HG02852 (cell line): ENCODE measurements around the gene PPIG.
"Not testable (repeated sequence)": the region's sequence is repeated elsewhere in the genome, so short reads cannot be mapped to it uniquely, and the experiment has no call there.

Experiments used
- ATAC-seq: cut with Tn5 transposase; IDR thresholded peaks from one replicate; pipeline ENCODE4 v1.9.1; 2021; ENCODE audit warnings: mild to moderate bottlenecking, moderate library complexity; ENCODE audit not compliant: unreplicated experiment

PPIG gene

DNA sequence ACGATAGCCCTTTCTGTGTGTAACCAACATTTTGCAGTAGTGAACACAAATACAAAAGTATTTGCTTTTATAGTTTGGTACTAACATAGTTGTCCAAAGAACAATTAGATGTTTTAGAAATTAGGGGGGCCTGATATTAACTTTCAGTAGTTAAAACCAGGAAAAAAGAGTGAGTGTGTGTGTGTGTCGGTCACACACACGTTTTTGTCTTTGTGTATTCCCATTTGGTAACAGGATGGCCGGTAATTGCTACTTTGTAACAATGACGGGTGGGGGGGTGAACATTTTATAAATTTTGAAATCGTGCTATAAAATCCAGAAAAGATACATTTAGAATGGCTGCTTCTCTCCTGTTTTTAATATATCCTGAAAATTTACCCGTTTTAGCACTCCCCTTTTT is 1.5 kb downstream of the PPIG start:
- ATAC-seq = no peak

- ATAC-seq = no peak
These were observed 6.7 kb downstream of the PPIG start for GRCh38 chr2:169590804-169591203.

DNA sequence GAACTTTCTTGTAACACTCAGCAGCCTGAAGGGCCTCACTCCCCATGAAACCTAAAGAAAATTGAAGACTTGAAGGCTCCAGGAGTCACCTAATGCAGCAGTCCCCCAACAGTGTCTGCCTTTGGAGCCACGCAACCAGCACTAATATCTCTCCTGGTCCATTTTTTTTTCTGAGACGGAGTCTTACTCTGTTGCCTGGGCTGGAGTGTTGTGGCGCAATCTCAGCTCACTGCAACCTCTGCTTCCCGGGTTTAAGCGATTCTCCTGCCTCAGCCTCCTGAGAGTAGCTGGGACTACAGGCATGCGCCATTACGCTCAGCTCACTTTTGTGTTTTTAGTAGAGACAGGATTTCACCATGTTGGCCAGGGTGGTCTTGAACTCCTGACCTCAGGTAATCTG is 12.4 kb downstream of the PPIG start:
- not testable (repeated sequence) for ATAC-seq

DNA sequence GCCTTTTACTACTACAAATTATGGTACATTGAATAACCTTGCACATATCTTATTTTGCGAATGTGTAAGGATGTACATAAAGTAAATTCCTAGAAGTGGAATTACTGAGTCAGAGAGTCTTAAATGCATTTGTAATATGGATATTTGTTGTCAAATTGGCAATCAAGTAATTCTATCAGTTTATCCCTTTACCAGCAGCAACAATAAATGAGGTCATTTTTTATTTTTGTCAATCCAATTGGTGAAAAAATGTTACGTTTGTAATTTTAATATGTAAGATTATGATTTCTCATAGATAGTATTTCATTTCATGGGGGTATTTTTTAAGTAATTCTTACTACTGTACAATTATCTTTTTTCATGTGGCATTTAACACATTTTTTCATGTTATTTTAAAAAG is 14.8 kb downstream of the PPIG start:
- no peak for ATAC-seq

DNA sequence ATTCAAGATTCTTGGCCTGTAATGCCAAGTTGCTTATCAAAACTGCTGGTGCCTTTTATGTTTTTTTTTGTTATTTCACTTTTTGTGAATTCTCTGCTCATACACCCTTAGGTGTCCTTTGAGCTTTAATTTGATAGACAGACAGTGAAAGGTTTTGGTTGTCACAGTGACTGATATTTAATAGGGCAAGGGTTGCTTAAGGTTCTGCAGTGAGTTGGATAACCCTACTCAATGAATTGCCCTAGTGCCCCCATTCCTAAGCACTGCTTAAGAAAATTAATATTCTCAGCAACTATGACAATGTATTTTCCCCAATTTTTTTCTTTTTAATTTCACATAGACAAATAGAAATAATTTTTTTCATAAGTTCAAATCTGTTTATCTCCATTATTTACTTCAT is 15.4 kb downstream of the PPIG start:
- no peak for ATAC-seq

- ATAC-seq = no peak
These were observed 25.1 kb downstream of the PPIG start for GRCh38 chr2:169609264-169609663.

DNA sequence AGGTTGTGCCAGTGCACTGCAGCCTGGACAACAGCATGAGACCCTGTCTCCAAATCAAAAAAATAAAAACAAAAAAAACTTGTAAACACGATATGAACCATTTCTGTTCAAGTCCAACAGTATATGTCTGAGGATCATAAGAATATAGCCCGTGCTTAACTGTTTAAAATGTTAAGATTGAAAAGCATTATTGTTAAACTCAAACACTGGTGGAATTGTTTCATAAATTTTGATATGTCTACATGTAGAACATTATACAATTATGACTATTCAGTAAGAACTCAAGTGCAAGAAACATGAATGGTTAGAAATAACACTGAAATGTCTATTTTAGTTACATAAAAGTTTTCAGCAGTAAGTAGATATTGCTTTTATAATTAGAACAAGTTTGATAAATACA is 29.7 kb downstream of the PPIG start:
- ATAC-seq = no peak

DNA sequence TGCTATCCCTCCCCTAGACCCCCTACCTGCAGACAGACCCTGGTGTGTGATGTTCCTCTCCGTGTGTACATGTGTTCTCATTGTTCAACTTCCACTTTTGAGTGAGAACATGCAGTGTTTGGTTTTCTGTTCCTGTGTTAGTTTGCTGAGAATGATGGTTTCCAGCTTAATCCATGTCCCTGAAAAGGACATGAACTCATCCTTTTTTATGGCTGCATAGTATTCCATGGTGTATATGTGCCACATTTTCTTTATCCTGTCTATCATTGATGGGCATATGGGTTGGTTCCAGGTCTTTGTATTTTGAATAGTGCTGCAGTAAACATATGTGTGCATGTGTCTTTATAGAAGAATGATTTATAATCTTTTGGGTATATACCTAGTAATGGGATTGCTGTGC is 31.8 kb downstream of the PPIG start:
- not testable (repeated sequence) for ATAC-seq

DNA sequence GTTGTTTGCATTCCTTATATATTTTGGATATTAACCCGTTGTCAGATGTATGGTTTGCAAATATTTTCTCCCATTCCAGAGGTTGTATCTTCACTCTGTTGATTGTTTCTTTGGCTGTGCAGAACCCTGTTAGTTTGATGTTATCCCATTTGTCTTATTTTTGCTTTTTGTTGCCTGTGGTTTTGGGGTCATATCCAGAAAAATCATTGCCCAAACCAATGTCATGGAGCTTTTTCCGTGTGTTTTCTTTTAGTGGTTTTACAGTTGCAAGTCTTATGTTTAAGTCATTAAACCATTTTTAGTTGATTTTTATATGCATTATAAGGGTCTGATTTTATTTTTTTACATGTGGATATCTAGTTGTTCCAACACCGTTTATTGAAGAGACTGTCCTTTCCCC is 35.8 kb downstream of the PPIG start:
- no peak for ATAC-seq

DNA sequence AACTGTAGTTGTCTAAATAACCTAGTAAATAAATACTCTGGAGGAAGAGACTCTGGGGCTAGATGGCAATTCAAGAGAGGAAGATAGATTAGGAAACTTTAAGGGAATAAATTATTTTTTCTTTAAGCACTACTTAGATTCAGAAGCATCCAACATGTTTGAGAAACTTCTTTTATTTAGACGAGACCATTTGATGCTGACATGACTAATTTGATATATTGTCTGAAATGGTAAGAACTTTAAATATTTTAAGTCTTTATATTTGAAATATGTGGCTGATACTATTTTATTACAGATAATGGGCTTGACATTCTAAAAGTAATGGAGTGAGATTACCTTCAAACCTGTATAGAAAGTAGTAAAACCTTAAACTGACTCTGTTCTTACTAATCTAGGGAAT is 36.4 kb downstream of the PPIG start:
- ATAC-seq = no peak

- no peak for ATAC-seq
These were observed 39.1 kb downstream of the PPIG start for GRCh38 chr2:169623235-169623634.

DNA sequence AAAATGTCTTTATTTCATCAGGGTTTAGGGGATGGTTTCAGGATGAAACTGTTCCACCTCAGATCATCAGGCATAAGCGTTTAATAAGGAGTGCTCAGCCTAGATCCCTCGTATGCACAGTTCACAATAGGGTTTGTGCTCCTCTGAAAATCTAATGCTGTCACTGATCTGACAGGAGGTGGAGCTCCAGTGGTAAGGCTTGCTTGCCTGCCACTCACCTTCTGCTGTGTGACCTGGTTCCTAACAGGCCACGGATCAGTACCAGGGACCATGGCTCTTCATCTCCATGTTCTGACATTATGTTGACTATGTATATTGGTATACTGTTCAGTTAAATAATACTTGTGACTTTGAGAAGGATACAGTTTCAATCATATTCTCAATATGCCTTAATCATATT is 41.6 kb downstream of the PPIG start:
- no peak for ATAC-seq

- no peak for ATAC-seq
These were observed 52.4 kb downstream of the PPIG start for GRCh38 chr2:169636440-169637097.

DNA sequence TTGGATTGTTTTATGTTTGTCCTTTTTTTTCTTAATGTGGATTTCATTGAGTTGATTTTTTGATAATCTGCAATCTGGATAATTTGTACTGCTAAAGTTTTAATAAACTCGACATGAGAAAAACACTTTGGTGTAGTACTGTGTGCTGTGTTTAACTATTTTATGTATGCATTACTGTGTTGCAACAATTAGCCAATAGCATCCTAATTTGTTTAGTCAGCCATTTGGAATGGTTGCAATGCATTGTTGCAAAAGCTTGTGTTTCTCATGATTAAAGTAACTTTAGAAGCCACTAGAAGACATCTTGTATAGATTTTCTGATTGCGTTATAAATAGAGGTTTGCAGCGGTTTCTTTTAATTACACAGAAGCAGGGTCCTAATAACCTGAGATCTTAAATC is 53.5 kb downstream of the PPIG start:
- ATAC-seq = no peak

- ATAC-seq = no peak
These were observed 56.0 kb downstream of the PPIG start for GRCh38 chr2:169640104-169640503.

DNA sequence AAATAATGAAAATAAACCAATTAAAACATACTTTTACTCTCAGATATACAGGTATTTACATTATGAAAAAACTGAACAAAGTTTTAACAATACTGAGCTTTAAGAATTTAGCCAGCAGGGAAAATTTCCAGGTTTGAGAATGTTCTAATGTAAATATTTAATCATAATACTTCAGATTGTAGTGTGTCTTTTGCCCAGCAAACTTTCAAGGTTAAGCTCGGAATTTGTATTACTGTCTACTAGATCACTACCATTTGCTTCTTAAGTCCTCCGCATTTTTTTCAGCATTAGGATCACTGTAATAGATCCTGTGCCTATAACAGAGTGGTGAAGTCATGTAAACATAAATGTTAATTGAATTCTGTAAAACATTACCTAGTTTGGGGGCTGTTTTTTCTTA is 57.3 kb downstream of the PPIG start:
- no peak for ATAC-seq

DNA sequence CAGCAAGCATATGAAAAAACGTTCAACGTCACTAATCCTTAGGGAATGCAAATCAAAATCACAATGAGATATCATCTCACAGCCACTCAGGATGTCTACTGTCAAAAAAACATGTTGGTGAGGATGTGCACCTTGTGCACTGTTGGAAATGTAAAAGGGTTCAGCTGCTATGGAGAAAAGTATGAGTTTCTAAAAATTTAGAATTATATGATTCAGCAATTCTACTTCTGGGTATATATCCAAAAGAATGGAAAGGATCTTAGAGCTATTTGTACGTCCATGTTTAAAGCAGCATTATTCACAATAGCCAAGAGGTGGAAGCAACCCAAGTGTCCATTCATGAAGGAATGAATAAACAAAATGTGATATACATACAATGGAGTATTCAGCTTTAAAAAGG is 60.0 kb downstream of the PPIG start:
- no peak for ATAC-seq

DNA sequence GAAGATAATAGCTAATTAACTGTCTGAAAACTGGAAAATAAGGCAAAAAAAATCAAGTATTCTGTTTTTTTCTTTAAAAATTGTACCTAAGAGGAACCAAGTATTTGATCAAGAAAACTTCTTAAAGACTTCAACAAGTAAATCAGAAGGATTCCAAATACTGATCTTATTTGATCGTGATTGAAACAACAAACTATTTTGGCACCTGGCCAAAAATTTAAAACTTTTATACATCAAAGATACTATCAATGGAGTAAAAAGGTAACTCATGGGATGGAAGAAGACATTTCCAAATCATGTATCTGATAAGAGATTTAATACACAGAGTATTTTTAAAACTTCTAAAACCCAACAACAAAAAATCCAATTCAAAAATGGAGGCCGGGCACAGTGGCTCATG is 63.3 kb downstream of the PPIG start:
- no peak for ATAC-seq

DNA sequence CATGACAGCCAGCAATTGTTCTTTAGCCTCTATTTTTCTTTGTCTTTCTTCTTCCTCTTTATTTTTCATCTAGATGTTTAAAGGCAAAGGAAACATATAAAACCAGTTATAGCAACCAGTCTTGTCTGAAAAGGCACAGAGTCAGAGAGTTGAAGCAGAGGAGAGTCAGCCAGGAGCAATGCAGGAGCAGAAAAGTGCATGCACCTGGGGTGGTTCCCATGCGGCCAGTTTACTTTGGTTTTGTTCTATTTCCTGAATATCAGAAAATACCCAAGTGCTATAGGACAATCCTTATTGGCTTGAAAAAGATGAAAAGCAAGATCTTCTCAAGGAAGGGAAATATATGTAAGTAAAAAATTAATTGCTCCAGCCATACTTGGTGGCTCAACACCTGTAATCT is 65.1 kb downstream of the PPIG start:
- no peak for ATAC-seq

DNA sequence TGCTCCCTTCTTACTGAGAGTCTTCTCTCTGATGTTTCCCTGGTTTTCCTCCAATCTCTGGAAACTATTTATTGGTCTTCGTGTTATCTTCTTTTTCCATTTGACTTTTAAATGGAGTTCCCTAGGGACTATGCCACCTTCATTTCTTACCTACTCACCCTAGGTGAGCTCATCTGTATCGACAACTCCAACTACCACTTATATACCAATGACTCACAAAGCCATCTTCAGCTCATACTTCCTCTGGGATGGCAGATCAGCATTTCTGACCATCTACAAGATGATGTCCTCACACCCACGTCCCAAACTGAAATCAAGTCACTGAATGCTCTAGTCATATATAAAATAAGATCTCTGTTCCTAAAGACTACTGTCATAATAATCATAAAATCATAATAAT is 69.5 kb downstream of the PPIG start:
- no peak for ATAC-seq

DNA sequence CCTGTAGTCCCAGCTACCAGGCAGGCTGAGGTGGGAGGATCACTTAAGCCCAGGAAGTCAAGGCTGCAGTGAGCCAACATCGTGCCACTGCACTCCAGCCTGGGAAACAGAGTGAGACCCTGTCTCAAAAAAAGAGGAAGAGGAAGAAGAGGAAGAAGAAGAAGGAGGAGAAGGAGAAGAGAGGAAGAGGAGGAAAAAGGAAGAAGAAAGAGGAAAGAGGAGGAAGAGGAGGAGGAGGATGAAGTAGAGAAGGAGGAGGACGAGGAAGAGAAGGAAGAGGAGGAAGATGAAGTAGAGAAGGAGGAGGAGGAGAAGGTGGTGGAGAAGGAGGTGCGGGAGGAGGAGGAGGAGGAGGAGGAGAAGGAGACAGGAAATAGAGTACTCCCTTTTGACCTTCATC is 72.0 kb downstream of the PPIG start:
- no peak for ATAC-seq

- no peak for ATAC-seq
These were observed 74.7 kb downstream of the PPIG start for GRCh38 chr2:169658877-169659276.

DNA sequence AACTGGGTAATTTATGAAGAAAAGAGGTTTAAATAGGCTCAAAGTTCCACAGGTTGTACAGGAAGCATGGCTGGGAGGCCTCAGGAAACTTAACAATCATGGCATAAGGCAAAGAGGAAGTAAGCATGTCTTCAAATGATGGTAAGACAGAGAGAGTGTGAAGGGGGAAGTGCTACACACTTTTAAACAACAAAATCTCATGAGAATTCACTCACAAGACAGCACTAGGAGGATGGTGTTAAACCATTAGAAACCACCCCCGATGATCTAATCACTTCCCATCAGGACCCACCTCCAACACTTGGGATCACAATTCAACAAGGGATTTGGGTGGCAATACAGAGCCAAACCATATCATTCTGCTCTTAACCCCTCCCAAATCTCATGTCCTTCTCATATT is 75.2 kb downstream of the PPIG start:
- no peak for ATAC-seq

GRCh38 chr2:169661265-169661664 is 77.1 kb downstream of the PPIG start:
- no peak for ATAC-seq
